GM13977 (cell line): Measurements from ENCODE around the gene SNRPD2.

Experiments
- DNase-seq: peaks from one replicate; pipeline ENCODE4 v3.0.0; 2012; ENCODE audit warnings: low spot score
- CTCF ChIP-seq: IDR thresholded peaks from 2 replicates; pipeline ENCODE4 v1.5.1; 2012; ENCODE audit warnings: mild to moderate bottlenecking, control low read depth; ENCODE audit not compliant: insufficient read depth; ENCODE audit errors: extremely low read depth, missing control alignments
- in situ Hi-C: fragments of 300-500 bp; cut with MboI; formaldehyde crosslinking; loops from one replicate; pipeline ENCODE4 v1.12.0; 2022; ENCODE audit warnings: low sequenced_read_pairs, low pct_unique_long_range_greater_than_20kb, mixed read lengths, inconsistent platforms; ENCODE audit not compliant: unreplicated experiment

The SNRPD2 gene

DNA sequence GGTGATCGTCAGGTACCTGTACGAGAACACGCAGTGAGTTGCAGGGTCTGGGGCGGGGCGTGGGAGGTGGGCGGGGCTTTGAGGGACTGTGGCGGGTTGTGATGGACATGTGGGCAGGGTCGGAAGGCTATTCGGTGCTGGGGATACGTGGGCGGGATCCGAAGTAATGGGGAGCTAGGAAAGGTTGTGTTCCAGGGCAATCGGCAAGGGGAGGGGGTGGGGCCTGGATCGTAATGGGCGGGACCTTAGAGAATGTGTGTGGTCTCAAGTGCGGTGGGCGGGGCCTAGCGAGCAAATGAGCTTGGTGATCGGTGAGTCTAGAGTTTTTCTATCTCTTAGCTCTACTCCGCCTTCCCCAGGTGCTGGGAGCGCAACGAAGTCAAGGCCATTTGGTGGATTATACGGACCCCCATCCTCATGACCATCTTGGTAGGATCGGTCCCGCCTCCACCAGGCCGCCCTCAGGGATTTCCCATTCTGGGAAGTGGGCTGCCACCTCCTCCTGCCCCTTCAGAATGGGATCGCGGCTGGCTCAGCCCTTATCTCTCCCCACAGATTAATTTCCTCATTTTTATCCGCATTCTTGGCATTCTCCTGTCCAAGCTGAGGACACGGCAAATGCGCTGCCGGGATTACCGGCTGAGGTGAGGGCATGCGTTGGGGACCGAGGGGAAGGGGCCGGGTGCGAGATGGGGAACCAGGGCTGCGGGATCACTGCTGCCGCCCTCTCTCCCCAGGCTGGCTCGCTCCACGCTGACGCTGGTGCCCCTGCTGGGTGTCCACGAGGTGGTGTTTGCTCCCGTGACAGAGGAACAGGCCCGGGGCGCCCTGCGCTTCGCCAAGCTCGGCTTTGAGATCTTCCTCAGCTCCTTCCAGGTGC lies 14.2 kb downstream of the SNRPD2 start:
- in situ Hi-C loops = no loop called here
- DNase-seq = peak; percentile 93
- no peak for TF ChIP-seq CTCF

DNA sequence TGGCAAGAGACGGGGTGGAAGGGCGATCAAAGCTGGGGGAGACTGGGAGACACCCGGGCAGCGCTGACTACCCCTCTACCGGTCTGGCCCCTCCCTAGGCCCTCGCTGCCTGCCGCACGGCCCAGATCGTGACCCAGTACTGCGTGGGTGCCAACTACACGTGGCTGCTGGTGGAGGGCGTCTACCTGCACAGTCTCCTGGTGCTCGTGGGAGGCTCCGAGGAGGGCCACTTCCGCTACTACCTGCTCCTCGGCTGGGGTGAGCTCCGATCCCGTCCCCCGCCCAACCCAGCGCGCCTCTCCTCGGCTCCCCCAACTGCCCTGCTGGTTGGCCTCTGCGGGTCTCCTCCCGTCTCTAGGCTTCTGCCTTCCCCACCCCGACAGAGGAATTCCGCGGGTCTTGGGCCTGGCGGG lies 14.9 kb downstream of the SNRPD2 start:
- in situ Hi-C loops = no loop called here
- peak; percentile 56 for DNase-seq

GRCh38 chr19:45674946-45675345 lies 16.8 kb downstream of the SNRPD2 start:
- no peak for TF ChIP-seq CTCF
- in situ Hi-C loops = no loop called here
- no peak for DNase-seq

More for the DNA sequence above, 14.9 kb downstream of the SNRPD2 start:
- TF ChIP-seq CTCF = no peak

DNA sequence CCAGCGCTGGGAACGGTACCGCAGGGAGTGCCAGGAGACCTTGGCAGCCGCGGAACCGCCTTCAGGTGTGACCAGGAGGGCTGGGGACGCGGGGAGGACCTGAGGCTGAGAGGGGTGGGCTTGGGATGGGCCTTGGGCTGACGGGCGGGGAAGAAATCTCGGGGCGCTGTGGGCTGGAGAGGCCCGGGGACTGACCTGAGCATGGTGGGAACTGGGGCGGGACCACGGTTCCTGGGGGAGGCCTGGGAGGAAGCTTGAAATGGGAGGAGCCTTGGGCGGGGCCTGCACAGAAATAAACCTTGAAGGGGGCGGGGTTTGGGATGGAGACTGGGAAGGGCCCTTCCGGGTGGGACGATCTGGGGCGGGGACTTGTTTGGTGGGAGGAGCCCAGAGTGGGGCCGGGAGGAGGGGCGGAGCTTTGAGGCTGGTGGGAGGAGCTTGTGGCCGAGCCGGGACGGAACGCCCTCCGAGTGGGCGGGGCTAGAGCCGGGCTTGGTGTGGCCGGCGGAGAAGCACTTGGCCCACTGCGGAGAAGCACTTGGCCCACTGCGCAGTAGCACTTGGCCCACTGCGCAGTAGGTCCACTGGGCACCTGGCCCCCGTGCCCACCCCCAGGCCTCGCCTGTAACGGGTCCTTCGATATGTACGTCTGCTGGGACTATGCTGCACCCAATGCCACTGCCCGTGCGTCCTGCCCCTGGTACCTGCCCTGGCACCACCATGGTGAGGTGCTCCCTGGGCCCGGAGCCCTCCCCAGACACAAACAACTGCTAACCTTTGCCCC lies 20.9 kb downstream of the SNRPD2 start:
- in situ Hi-C loops = no loop called here
- no peak for TF ChIP-seq CTCF
- peak; percentile 97 for DNase-seq

DNA sequence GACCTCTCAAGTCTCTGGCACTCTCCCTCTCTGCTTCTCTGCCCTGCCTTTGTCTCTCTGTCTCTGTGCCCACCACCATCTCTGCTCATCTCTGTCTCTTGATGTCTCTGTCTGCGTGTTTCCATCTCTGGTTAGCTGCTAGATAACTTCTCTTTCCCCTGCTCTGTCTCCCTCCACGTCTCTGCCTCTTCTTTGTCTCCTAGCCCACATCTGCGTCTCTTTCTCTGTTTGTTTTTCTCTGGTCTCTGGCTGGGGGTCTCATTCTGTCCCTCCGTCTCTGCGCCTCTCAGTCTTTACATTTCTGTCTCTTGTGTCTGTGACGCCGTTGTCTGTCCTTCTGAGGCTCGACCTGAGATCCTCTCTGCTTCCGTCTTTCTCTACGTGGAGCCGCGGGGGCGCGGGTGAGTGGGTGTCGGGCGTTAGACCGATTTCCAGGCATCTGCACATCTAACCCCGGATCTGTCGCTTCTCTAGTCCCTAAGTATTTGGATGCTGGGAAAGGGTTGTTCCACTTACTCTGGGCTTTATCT lies 23.3 kb downstream of the SNRPD2 start:
- TF ChIP-seq CTCF = no peak
- no peak for DNase-seq
- in situ Hi-C loops = no loop called here

- DNase-seq = peak; percentile 72
- no peak for TF ChIP-seq CTCF
- in situ Hi-C loops = no loop called here
Measured at GRCh38 chr19:45667620-45668341, 24.0 kb downstream of the SNRPD2 start, which contains the start of gene GIPR. Gene GIPR (plus strand): TSS chr19:45668221. CDS start chr19:45669521, 1,300 bp downstream.
